Heart left ventricle (tissue), 16 donors: ENCODE measurements around the gene TTC33. TPM values are rescaled to one million over a fixed set of nuclear protein-coding genes. Genes with fewer than 3 reads are reported as not detected.
A peak's percentile ranks its signal among the peaks of the same experiment; 100 is the strongest.

Experiments
- ATAC-seq, 4 donors: fragments of 200-7000 bp; cut with Tn5 transposase; one replicate each; pipeline ENCODE4 v1.9.1; 2020 to 2022; ENCODE audit warnings: moderate library complexity in 4 of 4, mild to moderate bottlenecking in 3 of 4, moderate number of reproducible peaks in 1 of 4
- DNase-seq, 5 donors: peaks; one replicate each; pipeline ENCODE4 v3.0.0-alpha.2; 2020
- H3K27ac ChIP-seq, 12 donors: fragments of 200-600 bp; sonication (generic) in 4 of 12; one replicate each; pipeline versions ENCODE4 v1.5.0 to v1.8.0; 2016 to 2022; ENCODE audit warnings: mild to moderate bottlenecking in 2 of 12
- H3K27me3 ChIP-seq, 9 donors: fragments of 200-600 bp; sonication (generic) in 2 of 9; one replicate each; pipeline versions ENCODE4 v1.5.1 to v1.8.0; 2016 to 2022; ENCODE audit warnings: mild to moderate bottlenecking in 3 of 9
- H3K36me3 ChIP-seq, 9 donors: fragments of 200-600 bp; sonication (generic) in 2 of 9; one replicate each; pipeline versions ENCODE4 v1.5.0 to v1.8.0; 2018 to 2022; ENCODE audit warnings: mild to moderate bottlenecking in 2 of 9
- H3K4me1 ChIP-seq, 12 donors: fragments of 200-600 bp; sonication (generic) in 4 of 12; one replicate each; pipeline versions ENCODE4 v1.5.0 to v1.8.0; 2016 to 2022; ENCODE audit warnings: mild to moderate bottlenecking in 3 of 12
- H3K4me3 ChIP-seq, 12 donors: fragments of 200-600 bp; sonication (generic) in 4 of 12; one replicate each; pipeline versions ENCODE4 v1.5.0 to v1.8.0; 2017 to 2022; ENCODE audit warnings: mild to moderate bottlenecking in 9 of 12, moderate library complexity in 4 of 12
- H3K9me3 ChIP-seq, 12 donors: fragments of 200-600 bp; sonication (generic) in 4 of 12; one replicate each; pipeline versions ENCODE4 v1.5.0 to v1.8.0; 2016 to 2022; ENCODE audit warnings: mild to moderate bottlenecking in 1 of 12
- CTCF ChIP-seq, 12 donors: fragments of 200-600 bp; sonication (generic) in 4 of 12; IDR thresholded peaks; one replicate each; pipeline versions ENCODE4 v1.5.0 to v1.8.0; 2018 to 2022; ENCODE audit warnings: antibody characterized with exemption in 12 of 12, mild to moderate bottlenecking in 5 of 12
- POLR2A ChIP-seq, 2 donors: fragments of 450-650 bp; IDR thresholded peaks; one replicate each; pipeline ENCODE4 v1.6.1; 2017; ENCODE audit warnings: antibody characterized with exemption in 2 of 2, mild to moderate bottlenecking in 2 of 2, moderate library complexity in 2 of 2
- WGBS, 4 donors: extraction: QIAGEN DNeasy Blood & Tissue Kit in 2 of 4; methylation state at CpG; one replicate each; pipeline versions ENCODE4 v1.1.5 to v1.1.7; 2013 to 2018; 5-methylcytosine and 5-hydroxymethylcytosine counted together
- intact Hi-C, 10 donors: fragments of 100-400 bp; cut with DNase I; formaldehyde crosslinking; loops; one replicate each; pipeline versions ENCODE4 v1.11.1 to v1.14.2; 2022
- polyA plus RNA-seq, 2 donors: library from polyadenylated mRNA; stranded (reverse); fragments of 200-250 nt; gene quantifications; one replicate each; pipeline ENCODE4 v1.2.3, GENCODE V29; 2013
- total RNA-seq, 9 donors: library from RNA; depleted of rRNA in 2 of 9; stranded (reverse); fragments of >200 nt in 2 of 9; fragmentation: NEBNext Ultra II Directional in 3 of 9; extraction: Animal tissue kit (Norgen Biotek cat#: 25700) in 3 of 9; gene quantifications; one replicate each; pipeline versions ENCODE4 v1.1.0 to v1.2.4, GENCODE V29; 2016 to 2023
- donor health status: ischemic (EF 13 %, LVEDD 7.1; RV severe dilation, severe dysfunction).
- donor health status: healthy with polysubstance abuse.
- donor health status: DM: no; HTN: yes; CAD: no.
- donor health status: DM: no; HTN: no; CAD: no.
- donor health status: ischemic (EF 25% LVEDD 6.9; RV normal size, moderate dysfunction).
- donor health status: ischemic (EF 25% LVEDD 5.7; RV mildly dilated, moderate dysfunction).
- donor health status: healthy.
- donor health status: DM: yes; HTN: yes; CAD: no.
- donor health status: ischemic (EF 35%, LVEDD 5.7; RV mildly dilated, moderate dysfunction).
- donor health status: nonischemic (EF 11% LVEDD 7.7; RV severe dilation, severe dysfunction).
- donor health status: DM: yes; HTN: yes; CAD: no.
- donor health status: PGD.
- donor health status: ischemic (EF 29% LVEDD 5.4; RV normal size, mild dysfunction).
- donor health status: nonischemic (EF 23%, LVEDD 6.1; RV moderate dilation, normal function).

The TTC33 gene
- total and polyA plus RNA-seq, 11 donors, result 5.6 to 20.0 (median 14.2) TPM

GRCh38 chr5:40584054-40584453 lies 171.7 kb downstream of the TTC33 start:
- no peak for TF ChIP-seq CTCF (IDR thresholded peaks at IDR 0.05)
- no peak for TF ChIP-seq POLR2A (IDR thresholded peaks at IDR 0.05)
- WGBS, 4 donors, result 45 to 66% (median 56%) methylated on average over 2 of the region's 2 CpGs
- Histone ChIP-seq H3K36me3 (no peaks in the 10 kb centered on the region), H3K4me3 (no peak overlapping the region), H3K27ac (peak overlapping the region in 1 of 12 donors; percentile 13), H3K9me3 (no peaks in the 10 kb centered on the region), H3K4me1 (peaks cover 0 to 15% (median 0%) of the 10 kb centered on the region in 12 donors), H3K27me3 (no peaks in the 10 kb centered on the region)
- ATAC-seq (peak in 1 of 4 donors; percentile 52), DNase-seq (no peak)
- intact Hi-C loops, result no loop called here

GRCh38 chr5:40578501-40579451 lies 177.0 kb downstream of the TTC33 start:
- Histone ChIP-seq H3K4me1 (peaks cover 0 to 18% (median 0%) of the 10 kb centered on the region in 12 donors), H3K27ac (peak overlapping the region in 3 of 12 donors; percentile 1 to 32 (median 28)), H3K27me3 (no peaks in the 10 kb centered on the region), H3K4me3 (no peak overlapping the region), H3K36me3 (no peaks in the 10 kb centered on the region), H3K9me3 (no peaks in the 10 kb centered on the region)
- TF ChIP-seq CTCF (IDR thresholded peaks at IDR 0.05), result no peak
- TF ChIP-seq POLR2A (IDR thresholded peaks at IDR 0.05), result no peak
- 57 to 65% (median 61%) methylated on average over 9 of the region's 9 CpGs for WGBS, 4 donors
- intact Hi-C loops, result loop anchor here in 3 of 10 donors (10.0 kb wide), 2 partner anchors 96 to 106 kb away; partner anchors contain the start of gene PTGER4 (in 2 of the 3)
- peak in 4 of 5 donors; percentile 8 to 38 (median 26) for DNase-seq
- ATAC-seq, result peak; percentile 64 to 91 (median 74)

GRCh38 chr5:40577718-40578117 lies 178.0 kb downstream of the TTC33 start:
- TF ChIP-seq POLR2A (IDR thresholded peaks at IDR 0.05) (no peak), CTCF (IDR thresholded peaks at IDR 0.05) (no peak)
- Histone ChIP-seq H3K27ac (no peak overlapping the region), H3K4me3 (no peak overlapping the region), H3K9me3 (no peaks in the 10 kb centered on the region), H3K36me3 (no peaks in the 10 kb centered on the region), H3K27me3 (no peaks in the 10 kb centered on the region), H3K4me1 (peaks cover 0 to 18% (median 0%) of the 10 kb centered on the region in 12 donors)
- ATAC-seq (no peak), DNase-seq (no peak)
- WGBS, 4 donors, result 93 to 97% (median 94%) methylated on average over 3 of the region's 3 CpGs
- intact Hi-C loops, result loop anchor here in 3 of 10 donors (10.0 kb wide), 2 partner anchors 97 to 107 kb away; partner anchors contain the start of gene PTGER4 (in 2 of the 3)

GRCh38 chr5:40575921-40576320 lies 179.8 kb downstream of the TTC33 start:
- DNase-seq, result no peak
- Histone ChIP-seq H3K4me3 (no peak overlapping the region), H3K27ac (no peak overlapping the region), H3K36me3 (no peaks in the 10 kb centered on the region), H3K4me1 (peaks cover 0 to 18% (median 0%) of the 10 kb centered on the region in 12 donors), H3K9me3 (no peaks in the 10 kb centered on the region), H3K27me3 (no peaks in the 10 kb centered on the region)
- TF ChIP-seq POLR2A (IDR thresholded peaks at IDR 0.05), result no peak
- TF ChIP-seq CTCF (IDR thresholded peaks at IDR 0.05), result no peak
- WGBS, 4 donors, result 72 to 96% (median 86%) methylated on average over 3 of the region's 3 CpGs
- no peak for ATAC-seq
- intact Hi-C loops, result loop anchor here in 3 of 10 donors (10.0 kb wide), 2 partner anchors 99 to 109 kb away; partner anchors contain the start of gene PTGER4 (in 2 of the 3)
